ENCODE results near the gene MACROD2. TPM values are rescaled to one million over a fixed set of nuclear protein-coding genes. Genes with fewer than 3 reads are reported as not detected.

MACROD2 gene
- total and polyA plus RNA-seq, 4 donors: 13.0 to 67.1 (median 20.7) TPM

DNA sequence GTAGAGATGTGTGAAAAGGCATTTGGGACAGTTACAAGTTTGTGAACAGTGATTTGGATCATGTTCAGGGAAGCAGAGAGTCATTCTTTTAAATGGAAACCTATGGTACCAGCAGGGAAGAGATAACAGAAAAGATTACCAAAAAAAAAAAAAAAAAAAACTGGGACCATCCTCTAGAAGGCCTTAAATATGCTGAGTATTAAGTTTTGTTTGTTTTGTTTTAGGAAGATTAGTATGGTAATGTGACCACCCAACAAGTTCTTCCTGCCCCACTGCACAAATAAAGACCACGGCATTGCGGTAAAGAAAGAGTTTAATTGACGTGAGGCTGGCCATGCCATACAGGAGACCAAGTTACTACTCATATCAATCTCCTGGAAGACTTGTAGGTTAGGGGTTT, 1631.8 kb downstream of the MACROD2 start:
- Histone ChIP-seq H3K27me3 (ENCODE audit: control insufficient read depth in 3 of 3, insufficient read depth in 3 of 3, low read length in 2 of 3) (no peaks in the 10 kb centered on the region), H3K36me3 (ENCODE audit: control insufficient read depth in 4 of 4, insufficient read depth in 4 of 4, low read length in 4 of 4) (no peaks in the 10 kb centered on the region), H3K9me3 (ENCODE audit: control insufficient read depth in 4 of 4, insufficient read depth in 3 of 4, low read length in 3 of 4) (peaks cover 0 to 4% (median 0%) of the 10 kb centered on the region in 4 donors), H3K4me3 (no peak overlapping the region), H3K9ac (ENCODE audit: insufficient read depth in 1 of 2, low read length in 2 of 2) (no peak overlapping the region), H3K27ac (ENCODE audit: low read depth in 1 of 2, low read length in 1 of 2) (no peak overlapping the region), H3K4me1 (ENCODE audit: control insufficient read depth in 5 of 5, insufficient read depth in 5 of 5, low read length in 5 of 5) (peaks cover 0 to 3% (median 0%) of the 10 kb centered on the region in 5 donors)
- ATAC-seq (ENCODE audit: insufficient read depth, low FRiP score): no peak
- TF ChIP-seq, protein P1, sequence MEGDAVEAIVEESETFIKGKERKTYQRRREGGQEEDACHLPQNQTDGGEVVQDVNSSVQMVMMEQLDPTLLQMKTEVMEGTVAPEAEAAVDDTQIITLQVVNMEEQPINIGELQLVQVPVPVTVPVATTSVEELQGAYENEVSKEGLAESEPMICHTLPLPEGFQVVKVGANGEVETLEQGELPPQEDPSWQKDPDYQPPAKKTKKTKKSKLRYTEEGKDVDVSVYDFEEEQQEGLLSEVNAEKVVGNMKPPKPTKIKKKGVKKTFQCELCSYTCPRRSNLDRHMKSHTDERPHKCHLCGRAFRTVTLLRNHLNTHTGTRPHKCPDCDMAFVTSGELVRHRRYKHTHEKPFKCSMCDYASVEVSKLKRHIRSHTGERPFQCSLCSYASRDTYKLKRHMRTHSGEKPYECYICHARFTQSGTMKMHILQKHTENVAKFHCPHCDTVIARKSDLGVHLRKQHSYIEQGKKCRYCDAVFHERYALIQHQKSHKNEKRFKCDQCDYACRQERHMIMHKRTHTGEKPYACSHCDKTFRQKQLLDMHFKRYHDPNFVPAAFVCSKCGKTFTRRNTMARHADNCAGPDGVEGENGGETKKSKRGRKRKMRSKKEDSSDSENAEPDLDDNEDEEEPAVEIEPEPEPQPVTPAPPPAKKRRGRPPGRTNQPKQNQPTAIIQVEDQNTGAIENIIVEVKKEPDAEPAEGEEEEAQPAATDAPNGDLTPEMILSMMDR (IDR thresholded peaks at IDR 0.05; ENCODE audit: control extremely low read depth, extremely low read depth): no peak
- 64 to 80% methylated on average over 3 of the region's 3 CpGs for WGBS, 2 donors
- no peak for DNase-seq

DNA sequence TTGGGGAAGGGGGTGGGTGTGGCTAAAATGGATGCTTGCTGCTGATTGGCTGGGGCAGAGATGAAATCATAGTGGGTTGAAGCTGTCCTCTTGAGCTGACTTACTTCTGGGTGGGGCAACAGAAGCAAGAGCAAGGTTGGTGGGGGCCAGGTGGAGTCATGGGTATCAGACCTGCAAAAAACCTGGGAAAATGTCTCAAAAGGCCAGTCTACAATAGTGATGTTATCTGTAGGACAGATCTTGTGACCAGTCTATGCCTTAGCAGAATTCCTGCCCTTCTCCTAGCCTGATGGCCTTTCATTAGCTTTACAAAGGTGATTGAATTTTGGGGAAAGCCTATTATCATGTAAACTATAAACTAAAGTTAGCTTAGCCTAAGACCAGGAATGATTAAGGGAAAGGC, 1632.2 kb downstream of the MACROD2 start:
- TF ChIP-seq, protein P1 (IDR thresholded peaks at IDR 0.05; ENCODE audit: control extremely low read depth, extremely low read depth): no peak
- H3K4me1 ChIP-seq (ENCODE audit: control insufficient read depth in 5 of 5, insufficient read depth in 5 of 5, low read length in 5 of 5): peaks cover 0 to 3% (median 0%) of the 10 kb centered on the region in 5 donors
- ATAC-seq (ENCODE audit: insufficient read depth, low FRiP score) (no peak), DNase-seq (no peak)
- no peak overlapping the region for H3K9ac ChIP-seq (ENCODE audit: insufficient read depth in 1 of 2, low read length in 2 of 2)
- no peak overlapping the region for H3K4me3 ChIP-seq
- peaks cover 0 to 2% (median 0%) of the 10 kb centered on the region in 4 donors for H3K9me3 ChIP-seq (ENCODE audit: control insufficient read depth in 4 of 4, insufficient read depth in 3 of 4, low read length in 3 of 4)
- no peak overlapping the region for H3K27ac ChIP-seq (ENCODE audit: low read depth in 1 of 2, low read length in 1 of 2)
- H3K27me3 ChIP-seq (ENCODE audit: control insufficient read depth in 3 of 3, insufficient read depth in 3 of 3, low read length in 2 of 3): peaks cover 0 to 2% (median 0%) of the 10 kb centered on the region in 3 donors
- no peaks in the 10 kb centered on the region for H3K36me3 ChIP-seq (ENCODE audit: control insufficient read depth in 4 of 4, insufficient read depth in 4 of 4, low read length in 4 of 4)

DNA sequence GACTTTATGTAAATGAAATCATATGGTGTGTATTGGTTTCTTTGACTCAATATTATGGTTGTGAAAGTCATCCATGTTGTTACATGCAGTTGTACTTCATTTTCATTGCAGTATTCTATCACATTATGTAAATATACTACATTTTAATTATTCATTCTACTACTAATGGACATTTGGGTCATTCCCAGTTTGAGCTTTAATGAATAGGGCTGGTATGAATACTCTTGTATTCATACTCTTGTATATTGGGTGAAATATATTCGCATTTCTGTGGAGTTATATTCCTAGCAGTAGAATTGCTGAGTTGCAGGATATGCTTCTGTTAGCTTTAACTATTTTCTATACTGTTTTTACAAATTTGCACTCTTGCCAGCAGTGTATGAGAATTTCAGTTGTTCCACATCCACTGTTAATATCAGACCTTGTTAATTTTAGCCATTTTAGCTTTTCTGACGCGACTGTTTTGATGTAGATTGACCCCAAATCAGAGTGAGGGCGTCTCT, 1633.6 kb downstream of the MACROD2 start:
- H3K4me3 ChIP-seq: no peak overlapping the region
- TF ChIP-seq, protein P1 (IDR thresholded peaks at IDR 0.05; ENCODE audit: control extremely low read depth, extremely low read depth): no peak
- ATAC-seq (ENCODE audit: insufficient read depth, low FRiP score): no peak
- H3K9me3 ChIP-seq (ENCODE audit: control insufficient read depth in 4 of 4, insufficient read depth in 3 of 4, low read length in 3 of 4): peaks cover 0 to 2% (median 0%) of the 10 kb centered on the region in 4 donors
- no peak overlapping the region for H3K9ac ChIP-seq (ENCODE audit: insufficient read depth in 1 of 2, low read length in 2 of 2)
- DNase-seq: no peak
- H3K4me1 ChIP-seq (ENCODE audit: control insufficient read depth in 5 of 5, insufficient read depth in 5 of 5, low read length in 5 of 5): peaks cover 0 to 3% (median 0%) of the 10 kb centered on the region in 5 donors
- no peak overlapping the region for H3K27ac ChIP-seq (ENCODE audit: low read depth in 1 of 2, low read length in 1 of 2)
- WGBS, 2 donors: 81 to 86% methylated on average over 4 of the region's 4 CpGs
- no peaks in the 10 kb centered on the region for H3K36me3 ChIP-seq (ENCODE audit: control insufficient read depth in 4 of 4, insufficient read depth in 4 of 4, low read length in 4 of 4)
- H3K27me3 ChIP-seq (ENCODE audit: control insufficient read depth in 3 of 3, insufficient read depth in 3 of 3, low read length in 2 of 3): peaks cover 0 to 2% (median 0%) of the 10 kb centered on the region in 3 donors

DNA sequence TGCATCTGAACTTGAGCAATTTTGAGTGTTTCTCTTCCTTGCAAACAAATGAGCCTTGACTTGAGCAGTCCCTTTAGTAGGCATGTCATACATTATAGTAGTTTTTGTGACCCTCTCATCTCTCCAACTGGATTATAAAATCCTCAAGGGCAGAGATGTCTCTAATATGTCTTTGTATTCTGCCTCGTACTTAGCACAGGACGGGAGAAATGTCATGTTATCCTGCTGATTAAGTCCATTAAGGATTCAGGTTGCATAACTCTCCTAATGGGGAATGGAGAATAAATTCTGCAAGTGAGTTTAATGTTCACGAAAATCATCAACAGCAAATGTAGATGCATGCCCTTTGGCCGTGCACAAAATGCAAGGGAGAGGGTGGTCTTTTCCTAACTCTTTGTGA, 1635.0 kb downstream of the MACROD2 start:
- TF ChIP-seq, protein P1 (IDR thresholded peaks at IDR 0.05; ENCODE audit: control extremely low read depth, extremely low read depth): no peak
- DNase-seq: no peak
- WGBS, 2 donors: 71 to 77% methylated on average over 4 of the region's 4 CpGs
- Histone ChIP-seq H3K9ac (ENCODE audit: insufficient read depth in 1 of 2, low read length in 2 of 2) (no peak overlapping the region), H3K4me3 (no peak overlapping the region), H3K27ac (ENCODE audit: low read depth in 1 of 2, low read length in 1 of 2) (no peak overlapping the region), H3K36me3 (ENCODE audit: control insufficient read depth in 4 of 4, insufficient read depth in 4 of 4, low read length in 4 of 4) (no peaks in the 10 kb centered on the region), H3K9me3 (ENCODE audit: control insufficient read depth in 4 of 4, insufficient read depth in 3 of 4, low read length in 3 of 4) (no peaks in the 10 kb centered on the region), H3K27me3 (ENCODE audit: control insufficient read depth in 3 of 3, insufficient read depth in 3 of 3, low read length in 2 of 3) (peaks cover 0 to 2% (median 0%) of the 10 kb centered on the region in 3 donors), H3K4me1 (ENCODE audit: control insufficient read depth in 5 of 5, insufficient read depth in 5 of 5, low read length in 5 of 5) (peaks cover 0 to 3% (median 0%) of the 10 kb centered on the region in 5 donors)
- ATAC-seq (ENCODE audit: insufficient read depth, low FRiP score): no peak

All from lung (tissue), 12 donors.